Endothelial cell (in vitro differentiated cells): ENCODE results near the gene PHRF1. TPM values are rescaled to one million over a fixed set of nuclear protein-coding genes. Genes with fewer than 3 reads are reported as not detected.

Experiments used
- DNase-seq: peaks from one replicate; pipeline ENCODE4 v3.0.0; 2021; ENCODE audit warnings: low spot score
- H3K27ac Mint-ChIP-seq: one replicate; pipeline ENCODE4 v1.8.0; 2021; ENCODE audit warnings: mixed read lengths, inconsistent platforms; ENCODE audit not compliant: unreplicated experiment
- H3K27me3 Mint-ChIP-seq: one replicate; pipeline ENCODE4 v1.8.0; 2021; ENCODE audit warnings: mild to moderate bottlenecking, moderate library complexity, mixed read lengths, inconsistent platforms; ENCODE audit not compliant: unreplicated experiment
- H3K36me3 Mint-ChIP-seq: one replicate; pipeline ENCODE4 v1.8.0; 2021; ENCODE audit warnings: mild to moderate bottlenecking, low read depth, mixed read lengths, inconsistent platforms; ENCODE audit not compliant: unreplicated experiment
- H3K4me1 Mint-ChIP-seq: one replicate; pipeline ENCODE4 v1.8.0; 2021; ENCODE audit warnings: mild to moderate bottlenecking, mixed read lengths, inconsistent platforms; ENCODE audit not compliant: unreplicated experiment
- H3K4me3 Mint-ChIP-seq: one replicate; pipeline ENCODE4 v1.8.0; 2021; ENCODE audit warnings: mild to moderate bottlenecking, mixed read lengths, inconsistent platforms; ENCODE audit not compliant: unreplicated experiment
- H3K9me3 Mint-ChIP-seq: one replicate; pipeline ENCODE4 v1.8.0; 2021; ENCODE audit warnings: mixed read lengths, inconsistent platforms; ENCODE audit not compliant: unreplicated experiment
- CTCF ChIP-seq: fragments of 200-600 bp; sonication (generic); IDR thresholded peaks from one replicate; pipeline ENCODE4 v1.5.0; 2021; ENCODE audit warnings: antibody characterized with exemption; ENCODE audit not compliant: unreplicated experiment
- total RNA-seq: library from RNA; stranded (reverse); fragmentation: NEBNext Ultra II Directional; extraction: Animal tissue kit (Norgen Biotek cat#: 25700); gene quantifications from one replicate; pipeline ENCODE4 v1.2.1, GENCODE V29; 2021; ENCODE audit not compliant: unreplicated experiment

Gene PHRF1
- total RNA-seq, 1 donor from 2014 or later = 29.5 TPM

- peak within 1 kb of the TSS; percentile 82 for H3K27ac Mint-ChIP-seq
- peaks cover 7% of the 10 kb centered on the region for H3K4me1 Mint-ChIP-seq
- peak within 1 kb of the TSS; percentile 95 for H3K4me3 Mint-ChIP-seq
Observed at GRCh38 chr11:536841-537621, 39.2 kb upstream of the PHRF1 start, which contains the start of gene LRRC56. Gene LRRC56, plus strand, starts transcription at chr11:537527. Its CDS starts 3,158 bp downstream, at chr11:540685.

GRCh38 chr11:537622-538430 is 38.4 kb upstream of the PHRF1 start:
- DNase-seq = no peak
- Mint-ChIP-seq H3K4me1 (peaks cover 7% of the 10 kb centered on the region), H3K36me3 (no peaks in the 10 kb centered on the region), H3K27me3 (peaks cover 9% of the 10 kb centered on the region), H3K9me3 (no peaks in the 10 kb centered on the region), H3K4me3 (no peak overlapping the region), H3K27ac (peak overlapping the region; percentile 9)
- no peak for TF ChIP-seq CTCF

More at GRCh38 chr11:536841-537621, 39.2 kb upstream of the PHRF1 start, which contains the start of gene LRRC56:
- peaks cover under 1% of the 10 kb centered on the region for H3K36me3 Mint-ChIP-seq
- peak; percentile 76 for DNase-seq
- TF ChIP-seq CTCF = no peak
- peaks cover 10% of the 10 kb centered on the region for H3K27me3 Mint-ChIP-seq
- no peaks in the 10 kb centered on the region for H3K9me3 Mint-ChIP-seq

DNA sequence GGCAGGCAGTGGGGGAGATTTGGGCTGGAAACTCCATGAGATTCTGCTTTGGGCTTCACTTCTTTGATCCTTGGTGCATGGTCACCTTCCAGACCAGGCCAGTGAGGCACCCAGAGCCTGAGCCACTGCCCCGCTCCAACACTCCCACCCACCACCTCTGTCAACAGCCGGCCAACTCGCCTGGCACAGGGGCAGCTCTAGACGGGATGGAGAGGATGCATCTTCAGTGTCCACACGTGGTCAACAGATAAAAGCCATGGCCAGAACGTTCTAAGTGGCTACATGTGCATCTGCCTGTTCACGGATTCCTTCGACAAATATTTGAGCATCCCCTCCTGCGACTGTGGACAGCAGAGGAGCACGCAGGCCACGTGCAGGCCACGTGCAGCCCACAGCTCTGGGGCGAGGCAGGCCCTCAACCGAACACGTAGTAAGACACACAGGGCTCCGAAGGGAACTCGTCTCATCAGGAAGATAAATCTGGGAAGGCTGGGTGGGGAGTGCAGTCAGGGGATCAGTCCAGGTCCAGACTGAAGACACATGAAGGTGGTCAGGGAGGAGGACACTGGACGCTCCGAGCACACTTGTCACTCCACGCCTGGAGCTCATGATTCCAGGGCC is 37.7 kb upstream of the PHRF1 start:
- peaks cover 7% of the 10 kb centered on the region for H3K4me1 Mint-ChIP-seq
- DNase-seq = no peak
- no peaks in the 10 kb centered on the region for H3K36me3 Mint-ChIP-seq
- H3K9me3 Mint-ChIP-seq = no peaks in the 10 kb centered on the region
- H3K4me3 Mint-ChIP-seq = peak overlapping the region; percentile 15
- H3K27me3 Mint-ChIP-seq = peaks cover 7% of the 10 kb centered on the region
- H3K27ac Mint-ChIP-seq = no peak overlapping the region
- no peak for TF ChIP-seq CTCF

DNA sequence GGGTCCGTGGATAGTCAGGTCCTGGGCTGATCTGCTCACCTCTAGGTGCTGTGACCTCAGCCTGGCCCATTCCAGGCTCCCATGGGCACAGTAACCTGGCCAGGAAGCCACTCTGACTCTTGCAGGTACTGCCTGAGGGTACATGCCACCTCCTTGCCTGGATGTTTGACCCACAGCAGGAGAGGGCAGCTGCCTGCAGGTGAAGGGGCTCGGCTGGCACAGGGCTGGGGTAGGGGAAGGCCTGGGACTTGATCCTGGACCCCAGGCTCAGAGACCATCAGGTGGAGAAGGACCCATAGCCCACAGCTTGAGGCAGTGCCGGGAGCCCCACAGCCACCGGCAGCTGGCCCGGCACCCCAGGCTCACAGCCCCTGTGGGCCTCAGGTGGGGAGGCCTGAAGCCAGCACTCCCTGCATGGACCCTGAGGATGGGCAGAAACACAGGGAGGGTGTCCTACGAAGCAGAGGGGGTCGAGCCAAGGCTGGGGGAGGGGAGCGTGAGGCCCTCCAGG is 36.2 kb upstream of the PHRF1 start:
- no peak for DNase-seq
- no peak for TF ChIP-seq CTCF
- H3K9me3 Mint-ChIP-seq = no peaks in the 10 kb centered on the region
- H3K27me3 Mint-ChIP-seq = peaks cover 7% of the 10 kb centered on the region
- H3K4me3 Mint-ChIP-seq = no peak overlapping the region
- no peaks in the 10 kb centered on the region for H3K36me3 Mint-ChIP-seq
- no peak overlapping the region for H3K27ac Mint-ChIP-seq
- peaks cover 2% of the 10 kb centered on the region for H3K4me1 Mint-ChIP-seq
